ENCODE data around the gene ACVRL1.

Gene ACVRL1

DNA sequence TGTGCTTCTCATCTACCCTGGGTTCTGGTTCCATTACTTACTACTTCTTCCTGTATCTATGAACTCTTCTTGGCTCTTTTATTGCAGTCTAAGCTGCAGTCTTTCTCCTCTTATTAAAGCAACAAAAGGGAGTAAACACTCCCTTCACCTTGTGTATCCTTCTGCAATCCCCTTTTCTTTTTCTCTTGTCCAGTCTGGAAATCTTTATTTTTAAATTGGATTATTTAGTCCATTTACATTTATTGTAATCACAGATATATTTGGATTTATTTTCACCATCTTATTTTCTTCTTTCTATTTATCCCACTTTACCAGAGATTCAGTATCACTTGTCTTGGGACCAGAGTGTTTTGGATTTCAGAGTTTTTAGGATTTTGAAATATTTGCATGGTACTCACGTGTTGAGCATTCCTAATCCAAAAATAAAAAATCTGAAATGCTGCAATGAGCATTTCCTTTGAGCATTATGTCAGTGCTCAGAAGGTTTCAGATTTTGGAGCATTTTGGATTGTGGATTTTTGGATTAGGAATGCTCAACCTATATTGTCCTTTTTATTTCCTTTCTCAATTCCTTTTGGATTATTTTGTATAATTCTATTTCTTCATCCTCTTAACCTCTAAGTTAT lies 37.4 kb downstream of the ACVRL1 start:
- DNase-seq: no peak

DNA sequence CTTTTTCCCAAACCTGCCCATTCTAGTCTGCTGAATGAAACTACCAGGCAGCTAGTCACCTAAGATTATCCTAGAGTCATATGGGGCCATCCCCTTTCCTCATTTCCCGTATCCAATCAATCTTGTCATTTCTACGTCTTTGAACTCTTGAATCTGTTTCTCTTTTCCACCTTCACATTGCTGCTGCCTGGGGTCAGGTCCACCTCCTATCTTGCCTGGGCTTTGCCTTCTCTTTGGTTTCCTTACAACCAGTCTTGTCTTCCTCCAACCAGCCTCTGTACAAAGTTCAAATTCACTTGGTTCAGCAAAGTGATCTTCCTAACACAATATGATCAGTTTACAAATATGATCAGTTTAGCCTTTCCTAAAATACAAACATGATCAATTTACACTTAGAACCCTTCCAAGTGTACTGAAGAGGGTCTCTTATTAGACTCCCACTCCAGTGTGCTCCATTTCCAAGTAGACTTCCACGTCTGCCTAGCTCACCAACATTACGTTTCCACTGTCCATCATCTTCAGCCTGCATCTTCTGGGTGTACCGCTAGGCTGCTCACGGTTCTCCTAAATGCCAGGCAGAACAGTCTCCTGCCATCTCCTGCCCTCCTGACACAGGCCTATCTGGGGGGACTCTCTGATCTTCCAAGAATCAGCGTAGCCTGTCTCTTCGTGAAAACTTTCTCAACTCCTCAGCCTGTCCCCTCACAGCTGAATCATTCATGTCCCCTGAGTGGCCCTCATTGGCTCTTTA lies 40.1 kb downstream of the ACVRL1 start:
- no peak for DNase-seq

DNA sequence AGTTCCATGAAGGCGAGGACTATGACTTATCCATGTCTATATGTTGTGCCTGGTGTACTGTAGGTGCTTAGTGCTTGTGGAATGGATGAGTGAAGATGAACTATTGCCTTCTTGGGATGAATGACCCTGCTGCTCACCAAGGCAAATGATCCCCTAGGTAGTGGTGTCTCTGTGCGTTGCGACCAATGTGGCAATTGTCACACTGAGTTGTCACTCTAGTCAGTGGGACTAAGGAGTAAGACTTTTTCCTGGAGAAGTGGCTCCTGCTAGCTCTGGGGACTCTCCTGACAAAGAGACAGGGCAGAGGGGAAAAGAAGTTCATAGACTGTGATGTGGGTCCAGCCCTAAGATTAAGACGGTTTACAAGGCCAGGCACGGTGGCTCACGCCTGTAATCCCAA lies 40.8 kb downstream of the ACVRL1 start:
- DNase-seq: no peak

DNA sequence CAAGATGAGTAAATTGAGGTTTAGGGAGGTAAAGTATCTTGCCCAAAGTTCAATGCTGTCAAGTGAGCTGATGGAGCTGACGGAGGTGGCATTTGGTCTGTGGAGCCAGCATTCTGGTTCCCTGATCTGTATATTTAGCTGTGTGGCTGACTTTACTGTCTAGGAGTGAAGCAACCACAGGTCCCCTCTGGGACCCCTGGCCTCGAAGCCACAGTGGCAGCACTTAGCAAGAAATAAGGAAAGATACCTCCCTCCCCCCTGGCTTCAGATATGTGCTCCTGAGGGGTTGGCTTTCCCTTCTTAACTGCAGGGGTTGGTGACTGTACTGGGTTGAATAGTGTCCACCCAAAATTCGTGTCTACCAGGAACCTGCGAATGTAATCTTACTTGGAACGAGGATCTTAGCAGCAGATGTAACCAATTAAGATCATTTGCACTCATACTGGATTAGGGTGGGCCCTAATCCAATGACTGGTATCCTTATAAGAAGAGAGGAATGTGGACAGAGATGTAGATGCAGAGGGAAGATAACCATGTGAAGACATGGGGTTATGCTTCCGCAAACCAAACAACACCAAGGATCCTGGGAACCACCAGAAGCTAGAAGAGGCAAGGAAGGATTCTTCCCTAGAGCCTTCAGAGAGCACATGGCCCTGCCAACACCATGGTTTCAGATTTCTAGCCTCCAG lies 42.2 kb downstream of the ACVRL1 start:
- no peak for DNase-seq

DNA sequence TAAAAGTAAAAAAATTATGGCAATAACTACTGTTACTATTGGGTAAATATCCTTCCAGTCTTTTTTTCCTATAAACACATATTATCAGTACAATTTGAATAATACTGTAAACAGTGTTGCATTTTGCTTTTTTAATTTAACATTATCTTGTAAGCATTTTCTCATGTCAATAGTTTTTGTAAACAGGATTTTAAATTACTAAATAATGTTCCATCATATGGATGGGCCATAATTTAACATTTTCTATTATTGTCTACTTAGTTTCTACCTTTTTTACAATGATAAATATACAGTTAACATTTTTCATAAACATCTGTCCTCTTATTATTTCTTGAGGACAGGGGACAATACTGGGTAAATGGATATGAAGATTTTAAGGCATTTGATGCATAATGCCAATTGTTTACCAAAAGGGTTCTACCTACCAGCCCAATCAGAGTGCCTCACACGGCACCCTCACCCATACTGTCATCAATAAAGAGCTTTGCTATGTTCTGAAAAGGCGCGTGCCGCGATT lies 43.4 kb downstream of the ACVRL1 start:
- DNase-seq: no peak

DNA sequence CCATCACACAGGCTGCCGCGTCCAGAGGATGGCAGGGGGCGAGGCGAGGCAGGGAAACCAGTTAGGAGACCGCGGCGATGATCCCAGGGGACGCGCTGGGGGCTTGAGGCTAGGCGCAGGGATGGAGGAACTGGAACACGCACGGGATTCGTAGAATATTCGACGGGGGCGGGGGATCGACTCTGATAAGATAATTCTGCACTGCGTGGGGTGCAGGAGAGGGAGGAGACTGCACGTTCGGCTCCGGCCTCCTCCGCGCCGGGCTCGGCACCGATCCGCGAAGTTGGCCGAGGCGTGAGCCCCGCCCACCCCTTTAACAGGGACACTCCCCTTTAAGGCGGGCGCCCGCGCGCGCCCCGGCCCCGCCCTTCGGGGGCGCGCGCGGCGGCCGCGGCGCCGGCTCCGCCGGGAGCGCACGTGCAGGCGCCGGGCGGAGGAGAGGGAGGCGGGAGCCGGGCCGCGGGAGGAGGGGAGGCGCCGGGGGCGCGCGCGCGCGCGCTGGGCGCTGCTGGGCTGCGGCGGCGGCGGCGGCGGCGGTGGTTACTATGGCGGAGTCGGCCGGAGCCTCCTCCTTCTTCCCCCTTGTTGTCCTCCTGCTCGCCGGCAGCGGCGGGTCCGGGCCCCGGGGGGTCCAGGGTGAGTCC lies 44.0 kb downstream of the ACVRL1 start, which contains the start of gene ACVR1B:
TSS of gene ACVR1B (plus strand) at position 501 of the 644 bp plus-strand sequence. CDS start at position 546, 45 bp downstream.
- peak; percentile 94 for DNase-seq

DNA sequence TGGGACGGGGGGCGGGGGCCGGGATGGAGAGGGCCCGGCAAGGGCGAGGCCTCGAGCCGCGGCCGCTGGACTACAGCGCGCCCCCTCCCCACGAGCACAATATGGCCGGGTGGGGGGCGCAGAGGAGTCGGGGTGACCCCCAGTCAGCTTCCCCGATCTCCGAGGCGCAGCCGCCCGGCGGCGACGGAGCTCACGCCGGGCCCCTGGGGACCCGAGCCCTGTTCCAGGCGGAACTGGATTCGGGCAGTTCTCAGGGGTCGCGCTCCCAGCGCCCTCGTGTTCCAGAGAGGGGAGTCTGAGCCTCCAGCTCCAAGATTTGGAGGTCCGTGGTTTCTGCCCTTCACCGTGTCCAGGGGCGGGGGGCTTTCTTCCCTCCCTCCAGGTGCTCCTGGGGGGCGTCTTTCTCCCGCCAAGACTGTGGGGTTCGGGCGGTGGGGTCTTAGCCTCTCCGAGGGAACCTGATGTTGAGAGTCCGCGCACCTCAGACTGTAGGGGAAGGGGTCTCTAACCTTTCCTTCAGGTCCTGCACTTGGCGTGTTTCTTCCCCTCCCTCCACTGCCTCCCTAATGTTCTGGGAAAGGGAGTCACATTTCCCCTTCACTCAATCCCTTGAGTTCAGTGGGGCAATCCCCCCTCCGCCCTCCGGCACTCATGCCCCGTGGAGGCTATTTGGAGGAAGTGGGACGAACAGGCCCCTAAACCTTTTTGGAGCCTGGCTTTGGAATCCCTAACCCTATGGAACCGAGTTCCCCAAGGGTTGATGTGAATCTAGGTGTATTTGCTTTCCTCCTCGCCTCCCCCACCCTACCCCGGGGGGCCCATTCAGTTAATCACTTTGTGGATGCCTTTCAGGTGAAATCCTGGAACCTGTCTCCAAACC lies 44.8 kb downstream of the ACVRL1 start:
- peak; percentile 67 for DNase-seq

DNA sequence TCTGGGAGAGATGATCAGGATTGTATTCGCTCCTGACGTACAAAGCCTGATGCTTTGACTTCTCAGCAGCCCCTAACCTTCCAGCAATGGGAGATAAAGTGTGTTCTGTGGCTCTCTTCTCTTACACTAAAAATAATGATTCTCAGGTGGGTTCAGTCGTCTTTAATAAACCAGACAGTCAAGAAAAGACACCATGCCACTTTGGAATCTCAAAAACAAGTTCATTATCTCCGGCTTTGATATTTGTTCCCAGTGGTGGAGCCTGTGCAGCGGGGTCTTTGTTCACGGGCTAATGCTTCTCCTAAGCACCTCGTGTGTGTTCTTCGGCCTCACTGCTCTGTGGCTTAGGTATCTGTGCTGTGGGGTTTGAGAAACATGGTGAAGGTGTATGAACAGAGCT lies 45.8 kb downstream of the ACVRL1 start:
- DNase-seq: no peak

DNA sequence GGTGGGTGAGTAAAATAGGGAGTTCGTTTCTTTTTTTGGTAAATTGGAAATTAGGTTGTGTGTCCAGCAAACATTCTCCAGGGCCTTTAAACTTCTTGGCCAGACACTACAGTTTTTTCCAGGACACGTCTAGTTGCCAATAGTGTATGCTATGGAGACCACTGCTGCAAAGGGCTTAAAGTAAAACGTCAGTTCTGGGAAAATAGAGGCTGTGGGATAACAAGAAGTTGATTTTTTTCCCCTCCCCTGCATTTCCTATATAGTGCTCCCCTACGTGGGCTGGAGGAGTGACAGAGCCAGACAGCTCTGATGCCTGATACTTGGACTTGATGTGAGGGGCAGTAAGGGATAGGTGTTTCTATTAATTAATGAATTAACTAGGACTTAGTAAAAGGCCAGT lies 46.6 kb downstream of the ACVRL1 start:
- no peak for DNase-seq

DNA sequence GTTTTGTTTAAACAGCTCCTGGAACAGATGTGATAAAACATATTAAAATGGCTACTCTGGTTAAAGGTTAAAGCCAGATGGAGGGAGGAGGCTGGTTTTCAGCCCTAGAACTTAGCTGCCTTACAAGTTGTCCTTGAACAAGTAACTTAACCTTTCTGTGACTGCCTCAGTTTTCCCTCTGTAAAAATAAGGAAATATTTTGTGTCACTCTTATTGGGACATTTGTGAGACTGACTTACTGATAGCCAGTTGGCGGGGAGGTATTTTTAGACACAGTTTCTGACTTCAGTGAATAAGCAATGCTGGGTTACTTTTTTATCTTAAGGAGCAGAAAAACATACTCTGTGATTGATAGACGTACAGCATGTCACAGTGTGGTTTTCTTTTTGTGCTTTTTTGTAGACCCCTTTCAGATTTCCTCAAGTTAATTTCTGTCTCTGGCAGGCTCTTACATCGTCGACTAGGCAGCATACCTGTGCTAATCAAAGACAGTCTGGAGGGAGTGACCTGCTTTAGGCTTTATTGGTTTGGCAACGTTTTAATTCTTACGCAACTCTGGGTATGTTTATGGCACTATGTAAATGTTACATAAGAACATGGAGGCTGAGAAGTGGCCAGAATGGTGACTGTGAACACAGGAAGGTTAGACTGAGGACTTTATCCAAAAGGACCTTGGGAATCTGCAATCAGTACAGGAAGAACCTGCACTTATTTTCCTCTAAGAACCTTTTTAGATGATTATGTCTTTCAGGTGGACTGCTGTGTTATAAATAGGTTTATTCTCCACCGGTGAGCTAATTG lies 47.5 kb downstream of the ACVRL1 start:
- DNase-seq: no peak

DNA sequence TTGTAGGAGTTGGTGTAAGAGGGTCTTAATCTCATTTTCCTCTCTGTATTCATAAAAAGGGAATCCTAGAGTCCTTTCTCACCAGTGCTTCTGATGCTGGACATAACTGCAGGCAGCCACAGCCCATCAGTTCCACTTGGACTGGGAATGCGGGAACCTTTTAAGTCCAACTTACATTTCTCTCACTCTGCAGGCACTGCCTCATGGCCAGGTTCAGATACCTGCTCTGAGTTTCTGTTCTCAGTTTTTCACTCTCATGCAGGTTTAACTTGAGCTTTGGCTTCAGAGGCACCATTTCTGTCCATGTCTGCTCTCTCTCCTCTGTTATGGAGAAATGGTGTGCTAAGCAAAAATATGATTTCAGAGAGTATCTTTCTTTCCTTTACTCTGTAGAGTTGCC lies 48.4 kb downstream of the ACVRL1 start:
- DNase-seq: no peak

DNA sequence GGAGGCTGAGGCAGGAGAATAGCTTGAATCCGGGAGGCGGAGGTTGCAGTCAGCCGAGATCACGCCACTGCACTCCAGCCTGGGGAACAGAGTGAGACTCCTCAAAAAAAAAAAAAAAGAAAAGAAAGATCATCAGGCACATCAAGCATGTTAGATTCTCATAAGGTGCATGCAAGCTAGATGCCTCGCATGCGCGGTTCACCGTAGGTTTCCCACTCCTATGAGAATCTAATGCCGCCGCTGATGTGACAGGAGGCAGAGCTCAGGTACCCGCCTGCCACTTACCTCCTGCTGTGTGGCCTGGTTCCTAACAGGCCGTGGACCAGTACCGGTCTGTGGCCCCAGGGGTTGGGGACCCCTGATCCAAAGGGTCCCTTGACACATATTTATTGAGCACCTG lies 51.2 kb downstream of the ACVRL1 start:
- DNase-seq: no peak

DNA sequence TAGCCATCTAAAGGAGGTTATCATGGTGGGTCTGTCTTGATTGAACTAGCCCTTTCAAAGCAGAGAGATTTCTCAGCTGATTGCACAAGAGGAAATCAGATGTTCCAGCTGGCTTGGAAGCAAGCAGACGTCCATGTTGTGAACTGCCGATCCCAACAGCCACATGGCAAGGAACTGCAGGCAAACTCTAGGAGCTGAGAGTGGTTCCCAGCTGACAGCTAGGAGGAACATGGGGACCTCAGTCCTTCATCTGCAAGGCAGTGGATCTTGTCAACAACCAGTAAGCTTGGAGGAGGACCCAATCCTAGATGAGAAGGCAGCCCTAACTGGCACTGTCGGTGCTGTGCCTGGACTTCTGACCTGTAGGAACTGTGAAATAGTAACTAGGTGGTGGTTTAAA lies 51.9 kb downstream of the ACVRL1 start:
- no peak for DNase-seq

DNA sequence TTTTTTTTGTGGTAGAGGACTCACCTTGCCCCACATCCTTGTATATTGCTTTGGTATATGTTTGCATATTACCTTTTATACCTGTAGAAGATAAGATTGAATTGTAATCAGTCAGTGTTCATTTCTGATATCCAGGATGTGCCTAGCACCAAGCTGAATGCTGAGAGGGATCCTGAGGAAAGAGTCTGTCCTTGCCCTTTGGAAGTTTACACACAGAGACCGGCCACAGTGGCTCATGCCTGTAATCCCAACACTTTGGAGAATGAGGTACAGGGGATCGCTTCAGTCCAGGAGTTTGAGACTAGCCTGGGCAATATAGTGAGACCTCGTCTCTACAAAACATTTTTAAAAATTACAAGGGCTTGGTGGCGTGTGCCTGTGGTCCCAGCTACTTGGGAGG lies 52.6 kb downstream of the ACVRL1 start:
- DNase-seq: no peak

DNA sequence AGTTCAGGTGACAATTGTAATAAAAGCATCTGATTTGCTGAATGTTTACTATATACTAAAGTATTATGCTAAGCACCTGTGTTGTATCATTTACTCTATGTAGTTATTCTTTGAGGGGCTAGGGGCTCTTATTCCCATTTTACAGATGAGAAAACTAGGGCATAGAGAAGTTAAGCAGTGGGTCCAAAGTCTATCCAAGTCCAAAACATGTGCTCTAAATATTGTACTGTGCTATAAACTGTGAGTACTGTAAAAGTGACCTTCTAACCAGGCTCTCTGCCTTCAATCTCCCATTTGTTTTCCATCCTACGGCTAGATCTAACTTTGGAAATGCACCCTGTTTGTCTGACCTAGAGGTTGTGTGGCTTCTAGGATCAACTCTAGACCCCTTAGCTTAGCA lies 53.2 kb downstream of the ACVRL1 start:
- DNase-seq: no peak

DNA sequence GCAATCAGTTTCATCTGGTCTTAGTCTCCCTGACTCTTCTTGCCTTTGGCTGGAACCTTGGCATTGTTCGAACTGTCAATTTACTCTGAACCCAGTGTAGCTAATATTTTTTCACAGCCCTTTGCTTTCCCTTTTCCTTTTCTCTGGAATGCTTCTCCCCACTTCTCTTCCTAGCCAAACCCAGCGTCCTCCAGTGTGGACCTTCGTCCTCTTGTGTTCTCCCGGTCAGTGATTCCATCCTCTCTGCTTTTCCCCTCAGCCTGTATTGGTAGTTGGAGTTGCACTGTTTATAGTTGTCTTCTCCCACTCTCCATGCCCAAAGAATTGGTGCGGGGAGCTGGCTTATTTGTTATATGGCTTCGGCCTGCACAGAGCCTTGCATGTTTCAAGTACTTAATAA lies 53.6 kb downstream of the ACVRL1 start:
- no peak for DNase-seq

DNA sequence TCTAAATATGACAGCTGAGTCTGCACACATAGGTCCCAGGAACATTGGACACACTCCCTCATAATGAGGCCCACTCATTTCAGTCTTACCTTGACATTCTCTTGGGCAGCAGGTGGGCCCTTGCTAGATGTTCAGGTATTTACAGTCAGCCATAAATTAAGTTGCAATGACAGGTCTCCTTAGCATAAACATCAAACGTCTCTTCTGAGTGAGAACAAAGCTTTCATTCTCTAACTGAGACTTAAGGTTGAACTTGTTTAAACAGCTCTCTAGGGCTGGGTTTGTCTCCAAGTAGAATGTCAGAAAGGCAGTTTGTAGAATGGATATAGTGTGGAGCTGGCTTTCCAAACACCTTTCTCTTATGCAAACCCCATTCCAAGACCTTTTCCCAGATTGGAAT lies 54.5 kb downstream of the ACVRL1 start:
- DNase-seq: no peak

DNA sequence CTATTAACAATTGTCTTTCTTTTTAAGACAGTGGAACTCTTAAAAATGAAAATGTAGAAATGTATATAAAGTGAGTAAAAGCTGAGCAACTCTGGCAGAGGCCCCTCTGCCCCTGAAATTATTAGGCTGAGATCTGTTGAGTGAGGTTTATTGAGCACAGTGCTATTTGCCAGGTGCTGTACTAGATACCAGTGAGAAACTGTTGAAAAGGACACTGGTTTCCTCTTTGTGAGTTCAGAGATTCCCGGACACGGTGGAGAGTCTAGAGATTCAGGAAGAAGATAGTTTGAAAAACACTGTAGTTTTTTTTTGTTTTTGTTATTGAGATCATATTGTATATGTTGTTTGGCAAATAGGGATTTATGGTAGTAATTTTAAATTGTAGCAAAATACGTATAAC lies 55.4 kb downstream of the ACVRL1 start:
- DNase-seq: no peak

DNA sequence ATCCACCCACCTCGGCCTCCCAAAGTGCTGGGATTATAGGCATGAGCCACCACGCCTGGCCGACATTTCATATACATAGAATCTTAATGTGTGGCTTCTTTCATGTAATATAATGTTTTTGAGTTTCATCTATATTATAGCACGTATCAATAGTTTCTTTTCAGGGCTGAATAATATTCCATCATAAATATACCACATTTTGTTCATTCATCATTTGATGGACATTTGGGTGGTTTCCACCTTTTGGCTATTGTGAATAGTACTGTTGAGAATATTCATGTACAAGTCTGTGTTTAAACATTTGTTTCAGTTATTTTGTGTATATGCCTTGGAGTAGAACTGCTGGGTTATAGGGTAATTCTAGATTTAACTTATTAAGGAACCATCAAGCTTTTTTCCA lies 56.2 kb downstream of the ACVRL1 start:
- DNase-seq: no peak

DNA sequence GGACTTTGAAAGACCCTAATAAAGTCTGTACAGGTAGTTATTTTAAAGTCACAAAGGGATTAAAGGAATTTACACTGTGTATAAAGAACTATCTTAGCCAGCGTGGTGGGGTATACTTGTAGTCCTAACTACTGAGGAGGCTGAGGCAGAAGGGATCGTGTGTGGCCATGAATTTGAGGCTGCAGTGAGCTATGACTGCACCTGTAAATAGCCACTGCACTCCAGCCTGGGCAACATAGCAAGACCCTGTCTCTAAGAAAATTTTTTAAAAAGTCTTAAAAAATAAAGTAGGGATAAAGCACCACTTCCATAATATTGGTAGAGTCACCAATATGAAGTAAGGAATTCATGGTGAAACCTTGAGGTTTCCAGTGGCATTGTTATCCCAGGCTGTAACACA lies 62.3 kb downstream of the ACVRL1 start:
- no peak for DNase-seq

DNA sequence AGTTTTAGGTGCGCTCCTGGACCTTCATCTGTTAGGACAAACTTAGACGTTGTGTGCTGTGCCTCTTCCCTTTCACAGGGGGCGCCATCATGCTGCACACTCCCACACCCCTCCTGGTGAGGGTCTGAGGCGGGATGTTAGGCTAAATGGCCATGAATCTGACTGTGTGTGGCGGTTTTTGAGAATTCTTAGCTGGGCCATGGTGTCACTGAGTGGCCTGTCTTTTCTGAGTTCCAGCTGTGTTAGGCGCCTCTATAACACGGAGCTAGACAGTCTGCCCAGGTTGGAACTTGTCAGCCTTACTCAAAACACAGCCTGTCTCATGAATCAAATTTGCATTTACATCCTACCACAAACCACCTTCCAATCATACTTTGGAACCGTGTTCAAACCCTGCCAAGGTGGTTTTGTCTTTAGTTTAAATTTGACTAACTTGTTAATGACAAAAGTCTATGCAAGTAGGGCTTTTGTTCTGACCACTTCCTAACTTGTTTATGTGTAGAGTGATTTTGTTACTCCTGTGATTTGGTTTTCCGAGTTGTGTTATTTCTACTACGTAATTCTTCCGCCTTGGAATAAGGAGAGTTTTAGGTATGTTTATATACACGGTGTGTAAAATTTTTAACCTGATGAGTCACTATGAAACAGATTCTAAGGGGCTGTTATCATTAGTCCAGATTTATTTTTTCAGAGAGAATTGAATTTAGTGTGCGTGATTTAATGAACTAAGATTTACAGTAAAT lies 63.8 kb downstream of the ACVRL1 start:
- DNase-seq: no peak
